HUDEP-2 (cell line): ENCODE data around the gene KLF2.
"Not testable (repeated sequence)": the region's sequence is repeated elsewhere in the genome, so short reads cannot be mapped to it uniquely, and the experiment has no call there.

Experiments
- DNase-seq, 76 experiments: peaks; one replicate each; lab custom pipeline; 2025; ENCODE audit not compliant: unreplicated experiment in 76 of 76; lab: John Stamatoyannopoulos, UW

The KLF2 gene

GRCh38 chr19:16324384-16325160, at the start of gene KLF2:
TSS of gene KLF2 (plus strand) at chr19:16324826. CDS start at chr19:16324924, 98 bp downstream.
- DNase-seq, result peak in 65 of 76 experiments; percentile 8 to 87 (median 58)

- DNase-seq, result no peak
These were observed 44.3 kb upstream of the KLF2 start for GRCh38 chr19:16280306-16280705.

GRCh38 chr19:16281743-16282142, 42.9 kb upstream of the KLF2 start:
- DNase-seq, result no peak

GRCh38 chr19:16283210-16284061, 41.2 kb upstream of the KLF2 start:
- no peak for DNase-seq

- no peak for DNase-seq
These were observed 40.1 kb upstream of the KLF2 start for GRCh38 chr19:16284505-16284904.

GRCh38 chr19:16285079-16285478, 39.5 kb upstream of the KLF2 start:
- DNase-seq, result not testable (repeated sequence)

- no peak for DNase-seq
These were observed 38.7 kb upstream of the KLF2 start for GRCh38 chr19:16285769-16286498.

- DNase-seq, result no peak
These were observed 36.1 kb upstream of the KLF2 start for GRCh38 chr19:16288544-16288943.

- DNase-seq, result no peak
These were observed 35.0 kb upstream of the KLF2 start for GRCh38 chr19:16289594-16289993.

- no peak for DNase-seq
These were observed 33.9 kb upstream of the KLF2 start for GRCh38 chr19:16290692-16291091.

- peak in 60 of 76 experiments; percentile 15 to 79 (median 38) for DNase-seq
These were observed 31.2 kb upstream of the KLF2 start for GRCh38 chr19:16293118-16294091.

GRCh38 chr19:16295057-16295456, 29.6 kb upstream of the KLF2 start:
- no peak for DNase-seq

GRCh38 chr19:16296713-16297112, 27.9 kb upstream of the KLF2 start:
- DNase-seq, result no peak

GRCh38 chr19:16297575-16298178, 26.9 kb upstream of the KLF2 start:
- DNase-seq, result no peak

GRCh38 chr19:16298334-16298733, 26.3 kb upstream of the KLF2 start:
- no peak for DNase-seq

- DNase-seq, result no peak
These were observed 22.5 kb upstream of the KLF2 start for GRCh38 chr19:16301999-16302694.

GRCh38 chr19:16303755-16304154, 20.9 kb upstream of the KLF2 start:
- DNase-seq, result no peak

- DNase-seq, result not testable (repeated sequence)
These were observed 20.1 kb upstream of the KLF2 start for GRCh38 chr19:16304511-16304910.

- not testable (repeated sequence) for DNase-seq
These were observed 19.6 kb upstream of the KLF2 start for GRCh38 chr19:16305060-16305459.
